Mesenteric fat pad (tissue), 1 donor: Measurements from ENCODE around the gene CFAP100. TPM values are rescaled to one million over a fixed set of nuclear protein-coding genes. Genes with fewer than 3 reads are reported as not detected.

ENCODE experiments used
- DNase-seq: peaks from one replicate; pipeline ENCODE4 v3.0.0-alpha.2; 2020; ENCODE audit warnings: low spot score
- long read RNA-seq: library from polyadenylated mRNA; unstranded; transcript quantifications from one replicate; pipeline ENCODE4 v2.0.0, GENCODE V29; 2020
- total RNA-seq: library from RNA; stranded (reverse); fragmentation: NEBNext Ultra II Directional; extraction: Animal tissue kit (Norgen Biotek cat#: 25700); gene quantifications from one replicate; pipeline ENCODE4 v1.2.1, GENCODE V29; 2021
- donor health status: DM: yes; HTN: yes; CAD: no.

The CFAP100 gene
- total RNA-seq = not detected
- long read RNA-seq, partial matches to known transcripts = 0 of 6 reads
- long read RNA-seq, other reads (novel, unspliced or antisense) = 6 of 6 reads

DNA sequence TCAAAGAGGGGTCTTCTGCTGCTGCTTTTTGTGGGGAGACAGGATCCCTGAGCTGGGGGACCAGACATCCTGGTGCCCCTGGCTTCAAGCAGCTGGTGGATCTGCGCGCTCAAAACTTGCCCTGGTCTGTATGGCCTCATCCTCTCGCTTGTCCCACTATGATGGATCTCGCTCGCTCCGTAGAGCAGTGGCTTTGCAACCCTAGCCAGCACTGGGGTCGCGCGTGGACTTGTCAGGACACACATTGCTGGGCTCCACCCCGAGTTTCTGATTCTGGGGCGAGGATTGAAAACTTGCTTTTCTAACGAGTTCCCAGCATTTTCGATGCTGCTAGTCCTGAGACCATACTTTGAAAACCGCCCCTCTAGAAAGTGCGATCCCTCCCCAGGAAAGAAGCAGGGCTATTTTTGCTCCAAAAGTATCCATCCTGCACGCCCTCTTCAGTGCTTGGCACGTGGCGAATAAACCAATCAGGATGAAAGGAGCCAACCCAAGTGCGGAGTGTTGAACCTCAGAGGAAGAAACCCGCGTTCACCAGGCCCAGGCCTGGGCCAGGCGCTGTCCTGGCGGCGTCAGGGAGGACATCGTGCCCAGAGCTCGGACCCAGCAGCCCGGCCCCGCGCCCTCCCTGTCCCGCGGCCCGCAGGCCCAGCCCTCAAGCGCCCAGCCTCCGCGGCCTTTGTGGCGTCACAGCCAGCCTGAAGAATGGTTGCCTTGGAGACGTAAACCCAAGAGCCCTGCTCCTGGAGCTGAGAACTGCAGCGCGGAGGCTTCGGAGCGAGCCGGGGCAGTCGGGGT lies at the start of gene CFAP100:
Gene CFAP100, plus strand, starts transcription at position 731 of the 798 bp plus-strand sequence. CDS start 1,092 bp downstream, outside the sequence.
- peak; percentile 81 for DNase-seq

DNA sequence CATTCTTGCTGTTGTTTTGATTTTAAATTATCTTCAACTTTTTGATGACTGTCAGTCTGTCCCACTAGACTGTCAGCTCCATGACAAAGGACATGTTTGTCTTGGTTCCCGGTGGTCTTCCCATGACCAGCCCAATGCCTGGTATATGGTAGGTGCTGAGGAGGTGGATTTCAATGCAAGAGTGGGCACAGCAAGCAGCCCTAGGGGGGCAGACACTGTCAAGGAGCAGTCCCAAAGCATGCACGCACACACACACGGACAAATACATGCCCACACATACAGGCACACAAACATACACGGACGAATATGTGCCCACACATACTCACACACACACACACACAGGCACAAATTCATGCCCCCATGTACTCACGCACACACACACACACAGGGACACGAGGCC lies 49.5 kb upstream of the CFAP100 start:
- DNase-seq = no peak

DNA sequence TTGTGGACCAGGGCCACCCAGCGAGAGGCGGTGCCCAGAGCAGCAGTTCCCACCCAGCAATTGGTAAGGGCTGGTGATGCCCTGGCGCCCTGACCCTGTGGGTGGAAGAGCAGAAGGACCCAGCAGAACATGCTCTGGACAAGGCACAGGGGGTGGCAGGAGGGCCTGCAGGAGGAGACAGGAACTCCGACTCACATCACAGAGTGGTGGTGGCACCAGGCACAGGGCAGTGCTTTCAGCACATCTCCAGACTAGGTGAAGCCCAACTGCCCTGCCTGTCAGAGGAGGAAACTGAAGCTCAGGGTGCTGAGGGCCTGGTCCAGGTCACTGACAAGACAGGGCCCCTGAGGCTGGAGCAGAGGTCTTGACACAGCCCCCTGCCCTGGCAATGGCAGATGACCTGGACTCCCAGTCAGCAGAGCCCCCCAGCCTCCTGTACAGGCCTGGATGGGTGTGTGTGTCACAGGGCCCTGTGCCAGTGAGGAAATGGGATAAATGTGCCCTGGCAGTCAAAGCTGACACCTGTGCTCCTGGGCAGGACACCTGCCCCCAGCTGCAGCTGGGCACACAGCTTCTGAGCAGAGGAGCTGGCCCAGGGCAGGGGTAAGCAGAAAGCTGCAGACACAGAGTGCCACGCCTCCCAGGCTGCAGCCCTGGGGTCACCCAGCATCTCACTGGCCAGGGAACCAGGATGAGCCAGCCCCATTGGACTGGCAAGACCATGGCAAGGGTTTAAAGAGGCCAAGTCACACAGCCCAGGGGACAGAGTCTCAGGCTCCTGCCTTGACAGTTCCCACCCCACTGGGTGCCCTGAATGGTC lies 48.9 kb upstream of the CFAP100 start:
- DNase-seq = peak; percentile 81

DNA sequence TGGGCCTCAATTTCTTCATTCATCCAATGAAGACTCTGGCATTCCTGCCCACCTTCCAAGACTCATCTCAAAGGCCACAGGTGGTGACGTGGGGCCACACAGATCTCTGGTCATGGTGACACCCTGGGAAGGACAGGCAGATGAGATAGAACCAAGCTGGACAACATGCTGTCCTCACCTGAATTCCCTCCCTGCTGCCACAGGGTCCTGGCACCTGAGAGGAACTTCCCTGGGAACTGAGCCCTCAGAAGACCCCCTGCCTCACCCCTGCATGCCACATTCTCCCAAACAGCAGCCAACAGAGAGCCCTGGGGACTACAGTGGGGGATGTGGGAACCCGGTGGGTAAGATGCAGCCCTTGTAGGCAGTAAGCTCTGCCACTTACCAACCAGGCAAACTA lies 48.2 kb upstream of the CFAP100 start:
- peak; percentile 45 for DNase-seq

DNA sequence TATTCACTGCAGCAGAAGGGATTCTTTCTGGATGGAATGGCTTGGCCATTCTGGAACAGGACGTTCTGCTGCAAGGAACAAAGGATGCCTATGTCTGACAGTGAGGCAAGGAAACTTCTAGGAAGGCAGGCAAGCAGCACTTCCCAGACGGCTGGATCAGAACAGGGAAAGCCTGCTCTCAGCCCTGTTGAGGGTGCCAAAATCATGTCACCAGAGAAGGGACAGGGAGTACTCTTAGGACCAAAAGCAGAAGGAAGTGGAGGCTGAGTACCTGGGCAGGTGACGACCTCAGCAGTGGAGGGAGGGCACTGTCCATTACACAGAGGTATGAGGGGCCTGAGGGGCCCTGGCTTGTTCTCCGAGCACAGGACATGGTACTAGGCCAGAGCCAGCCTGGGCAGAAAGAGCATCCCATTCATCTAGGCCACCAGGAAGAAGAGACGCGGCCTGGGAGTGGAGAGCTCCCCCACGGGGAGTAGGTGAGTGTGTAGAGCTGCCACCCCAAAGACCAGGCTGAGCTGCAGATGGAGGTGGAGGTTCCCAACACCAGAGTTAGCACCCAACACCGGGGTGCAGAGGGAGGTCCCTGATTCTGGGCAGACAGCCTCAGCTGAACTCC lies 47.1 kb upstream of the CFAP100 start:
- peak; percentile 75 for DNase-seq

DNA sequence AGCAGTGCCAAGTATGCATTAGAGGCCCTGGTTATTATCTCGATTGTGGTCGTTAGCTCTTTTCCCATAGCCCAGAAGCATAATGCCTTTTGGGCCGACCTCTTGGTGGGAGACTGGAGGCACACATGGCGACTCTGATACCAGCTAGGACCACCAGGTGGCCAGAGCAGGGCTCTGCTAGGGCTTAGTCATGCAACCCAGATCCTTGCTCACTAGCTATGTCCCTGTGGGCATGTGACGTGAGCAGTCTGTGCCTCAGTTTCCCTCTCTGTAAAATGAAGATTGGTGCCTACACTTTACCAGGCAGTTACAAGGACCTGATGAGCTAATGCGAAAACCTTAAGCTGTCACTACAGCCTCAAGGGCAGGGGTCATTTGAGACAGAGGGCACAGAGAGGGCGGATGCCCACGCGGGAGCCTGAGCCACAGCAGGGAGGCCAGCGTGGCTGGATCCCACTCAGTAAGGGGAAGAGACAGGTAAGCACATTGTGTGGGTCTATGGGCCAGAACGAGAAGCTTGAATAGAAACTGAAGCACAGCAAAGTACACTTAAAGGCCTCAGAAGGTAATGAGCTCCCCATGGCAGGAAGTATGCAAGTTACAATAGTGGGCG lies 46.3 kb upstream of the CFAP100 start:
- DNase-seq = peak; percentile 64

DNA sequence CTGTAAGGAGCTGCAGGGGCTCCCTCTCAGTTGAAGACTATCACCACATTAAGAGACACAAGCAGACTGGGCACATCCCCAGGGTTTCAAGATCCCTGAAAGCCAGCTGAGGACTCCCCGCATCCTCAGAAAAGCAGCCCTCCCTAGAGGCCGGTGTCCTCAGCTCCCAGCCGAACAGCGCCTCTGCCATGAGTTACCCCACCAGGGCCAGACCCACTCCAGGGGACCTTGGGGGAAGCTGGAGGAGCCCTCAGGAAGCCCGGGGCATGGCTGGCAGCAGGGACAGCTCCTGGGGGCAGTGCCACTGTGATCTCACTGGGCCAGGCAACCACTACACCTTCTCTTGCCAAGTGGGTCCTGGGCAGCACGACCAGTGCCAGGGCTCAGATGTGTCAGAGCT lies 45.6 kb upstream of the CFAP100 start:
- peak; percentile 69 for DNase-seq

DNA sequence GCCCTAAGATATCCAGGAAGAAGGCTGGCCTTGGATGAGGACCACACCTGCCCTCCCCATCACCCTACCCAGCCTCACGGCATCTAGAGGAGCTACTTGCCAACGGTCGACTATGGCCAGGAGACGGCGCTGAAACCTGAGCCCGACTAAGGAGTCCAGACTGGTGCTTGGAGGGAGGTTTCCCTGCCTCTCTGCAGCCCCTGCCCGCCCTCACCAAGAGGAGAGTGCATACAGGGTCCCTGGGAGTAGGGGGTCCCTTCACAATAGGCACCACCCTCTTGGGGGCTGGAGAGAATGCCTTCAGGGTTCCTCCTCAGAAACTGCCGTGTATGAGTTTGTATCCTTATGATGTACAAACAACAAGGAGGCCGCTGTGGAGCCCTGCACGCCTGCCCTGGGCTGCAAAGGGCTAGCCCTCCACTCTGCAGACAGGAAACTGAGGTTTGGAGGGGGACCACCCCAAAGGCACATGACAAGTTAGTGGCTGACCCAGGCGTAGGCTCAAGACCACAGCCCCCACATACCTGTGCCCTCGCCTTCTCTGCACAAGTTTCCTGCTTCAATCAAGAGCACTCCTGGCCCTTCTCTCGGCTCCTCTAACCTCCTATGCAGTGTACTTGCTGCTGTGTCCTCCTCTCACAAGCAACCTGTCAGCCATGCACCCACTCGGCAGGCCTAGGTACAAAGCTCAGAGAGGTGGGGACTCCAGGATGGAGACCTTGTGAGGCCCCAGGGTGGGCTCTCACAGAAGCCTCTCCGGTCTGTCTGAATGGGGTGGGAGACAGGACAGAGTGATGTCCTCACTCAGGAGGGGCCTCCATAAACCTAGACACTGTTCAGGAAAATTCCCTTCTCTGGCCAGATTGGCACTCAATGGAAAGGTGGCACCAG lies 44.9 kb upstream of the CFAP100 start:
- peak; percentile 88 for DNase-seq

DNA sequence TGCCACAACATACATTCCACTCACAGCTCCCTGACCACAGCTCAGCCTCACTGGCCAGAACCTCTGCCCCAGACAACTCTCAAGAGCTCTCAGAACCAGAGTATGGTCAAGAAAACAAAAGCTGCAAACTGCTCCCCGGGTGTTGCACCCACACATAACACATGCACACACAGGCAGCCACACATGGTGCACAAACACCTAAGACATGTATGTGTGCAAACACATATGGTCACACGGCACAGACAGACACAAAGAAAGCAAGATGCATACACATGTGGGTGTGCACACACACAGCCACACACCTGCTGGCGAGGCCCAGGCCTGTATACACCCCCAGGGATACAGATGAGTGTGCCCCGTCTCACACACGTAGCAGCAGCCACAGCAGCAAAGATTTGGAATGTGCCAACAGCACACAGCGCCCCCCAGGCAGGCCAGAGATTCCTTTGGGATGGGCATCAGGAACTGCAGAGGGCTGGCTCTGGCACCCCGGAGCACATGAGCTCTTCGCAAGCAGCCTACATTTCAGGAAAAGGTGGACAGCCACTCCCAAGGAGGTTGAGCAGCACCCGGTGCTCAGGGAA lies 44.1 kb upstream of the CFAP100 start:
- peak; percentile 88 for DNase-seq

DNA sequence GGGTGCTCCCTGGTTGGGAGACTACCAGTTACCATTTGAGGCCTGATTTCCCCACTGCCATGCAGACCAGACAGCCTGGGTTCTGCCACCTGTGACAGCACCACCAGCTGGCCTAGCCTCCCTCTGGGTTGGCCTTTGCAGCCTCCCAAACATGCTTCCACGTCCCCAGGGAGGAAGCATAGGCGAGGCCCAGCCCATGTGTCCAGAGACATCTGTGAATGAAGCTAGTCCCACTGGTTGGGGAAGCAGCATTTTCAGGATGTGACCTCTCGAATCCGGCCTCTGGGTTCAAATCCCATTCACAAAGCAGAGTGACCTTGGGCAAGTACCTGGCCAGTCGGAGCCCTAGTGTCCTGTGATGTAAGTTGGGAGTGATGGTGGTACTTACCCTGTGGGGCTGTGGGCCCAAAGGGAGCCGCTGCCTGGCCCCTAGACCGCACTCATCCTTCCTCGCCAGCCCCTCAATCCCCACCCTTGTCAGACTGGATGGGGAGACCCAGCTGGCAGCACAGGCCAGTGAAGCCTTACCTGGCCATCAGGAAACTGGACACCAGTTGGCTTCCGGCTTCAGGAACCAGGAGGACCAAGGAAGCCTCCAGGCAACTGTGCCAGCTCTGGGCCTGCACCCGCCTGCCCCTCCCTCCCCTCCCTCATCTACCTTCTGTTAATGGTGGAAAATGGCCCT lies 43.5 kb upstream of the CFAP100 start:
- DNase-seq = peak; percentile 81

DNA sequence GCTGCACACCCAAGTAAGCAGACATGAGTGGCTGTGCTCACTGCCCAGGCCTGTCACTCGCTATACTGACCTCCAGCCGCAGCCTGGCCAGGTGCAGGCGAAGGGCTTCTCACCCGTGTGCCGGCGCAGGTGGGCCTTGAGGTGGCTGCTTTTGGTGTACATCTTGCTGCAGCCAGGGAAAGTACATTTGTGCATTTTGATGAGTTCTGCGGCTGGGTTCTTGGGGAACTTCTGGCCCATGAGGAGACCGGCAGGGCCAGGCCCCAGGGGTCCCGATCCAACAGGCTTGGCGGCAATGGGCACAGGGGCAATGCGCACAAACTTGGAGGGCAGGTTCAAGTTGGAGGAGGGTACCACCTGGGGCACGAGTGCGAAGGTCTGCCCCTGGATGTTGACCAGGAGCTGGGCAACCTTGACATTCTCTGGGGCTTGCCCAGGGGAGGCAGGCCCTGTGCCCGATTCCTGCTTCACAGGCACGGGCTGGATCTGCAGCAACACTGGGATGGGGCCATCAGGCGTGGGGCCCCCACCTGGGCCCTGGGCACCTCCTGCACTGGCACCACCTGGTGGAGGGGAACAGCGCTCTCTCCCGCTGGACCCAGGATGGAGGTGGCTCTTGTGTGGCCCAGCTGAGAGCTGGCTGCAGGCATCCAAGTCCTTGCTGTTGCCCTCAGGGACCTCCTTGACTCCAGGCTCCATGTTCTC lies 42.8 kb upstream of the CFAP100 start:
- peak; percentile 84 for DNase-seq

DNA sequence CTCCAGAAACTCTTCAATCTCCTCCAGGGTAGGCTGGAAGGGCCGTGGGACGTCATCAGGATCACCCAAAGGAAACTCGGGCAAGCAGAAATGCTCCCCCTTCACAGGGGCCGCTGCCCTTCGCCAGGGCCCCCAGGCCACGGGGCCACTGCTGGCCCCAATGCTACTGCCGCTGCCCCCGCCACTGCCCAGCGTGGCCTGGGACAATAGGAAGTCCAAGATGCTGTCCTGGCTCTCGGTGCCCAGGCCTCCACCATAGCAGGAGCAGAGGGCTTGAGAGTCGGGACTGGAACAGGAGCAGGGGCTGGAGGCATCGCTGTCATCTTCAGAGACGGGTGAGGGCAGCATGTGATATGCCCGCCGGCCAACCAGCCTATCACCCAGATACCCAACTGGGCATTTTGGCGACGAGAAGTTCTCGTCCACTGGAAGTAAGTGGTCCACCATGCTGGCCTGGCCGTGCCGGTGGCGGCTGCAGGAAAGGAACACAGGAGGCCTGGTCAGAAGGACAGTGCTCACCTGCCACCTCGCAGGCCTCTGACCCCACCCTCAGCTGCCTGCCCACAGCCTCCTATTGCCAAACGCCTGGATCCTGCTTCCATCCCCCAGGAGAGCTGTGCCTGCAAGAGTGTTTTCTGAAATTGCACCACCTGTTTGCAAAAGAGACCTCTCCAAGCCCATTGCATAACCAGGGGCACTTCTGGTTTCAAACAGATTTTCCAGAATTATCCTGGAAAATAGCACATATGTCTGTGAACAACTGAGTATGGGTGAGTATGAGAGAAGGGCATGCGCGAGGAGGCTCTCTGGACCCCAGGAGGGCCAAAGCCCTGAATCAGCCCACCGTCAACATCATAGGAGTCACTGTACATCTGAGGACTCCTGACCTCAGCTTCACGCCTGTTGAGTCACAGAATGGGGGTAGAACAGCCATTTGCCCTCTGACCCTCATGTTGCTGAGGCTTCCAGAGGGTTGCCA lies 41.9 kb upstream of the CFAP100 start:
- DNase-seq = peak; percentile 86

DNA sequence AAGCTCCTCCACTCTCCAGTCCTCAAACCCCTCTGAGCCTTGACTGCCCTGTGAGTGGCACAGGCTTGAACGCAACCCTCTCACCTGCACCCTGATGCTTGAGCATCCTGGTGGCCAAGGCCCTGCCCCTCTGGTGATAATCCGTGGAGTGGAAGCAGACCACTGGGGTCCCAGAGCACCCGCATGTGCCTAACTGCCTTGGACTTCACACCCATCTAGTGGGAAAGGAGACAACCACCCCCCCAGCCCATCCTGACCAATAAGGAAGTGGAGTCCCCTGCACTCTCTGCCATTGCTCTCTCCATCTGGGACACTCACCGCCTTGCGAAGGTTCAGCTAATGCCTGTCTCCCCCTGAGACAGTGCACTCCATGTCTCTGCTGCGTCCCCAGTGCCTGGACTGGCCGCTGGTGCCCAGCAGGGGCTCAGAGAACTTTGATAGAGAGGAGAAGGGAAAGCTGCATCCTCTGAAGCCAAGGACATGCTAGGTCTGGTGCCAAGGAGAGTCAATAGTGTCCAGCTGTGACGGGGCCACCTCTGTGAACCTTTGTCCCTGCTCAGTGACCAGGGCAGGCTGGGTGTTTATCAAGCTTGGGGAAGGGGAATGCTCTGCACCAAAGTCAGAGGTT lies 40.9 kb upstream of the CFAP100 start:
- DNase-seq = no peak

DNA sequence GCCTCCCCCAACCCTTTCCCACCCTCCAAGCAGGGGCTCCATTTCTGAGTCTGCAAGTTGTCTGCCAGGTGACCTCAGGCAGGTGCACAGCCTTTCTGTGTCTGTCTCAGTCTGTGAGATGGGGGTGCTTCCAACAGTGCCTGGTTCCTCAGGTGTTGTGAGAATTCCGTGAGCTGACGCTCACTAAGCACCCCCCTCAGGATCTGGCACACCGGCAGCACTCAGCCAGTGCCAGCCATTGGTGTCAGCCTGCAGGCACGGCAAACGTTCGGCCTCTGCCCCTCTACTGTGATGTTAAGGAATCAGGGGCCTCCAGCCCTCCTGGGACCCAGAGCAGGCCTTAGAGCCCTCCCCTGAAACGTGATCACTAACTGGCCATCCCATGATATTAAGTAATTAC lies 39.9 kb upstream of the CFAP100 start:
- DNase-seq = no peak

DNA sequence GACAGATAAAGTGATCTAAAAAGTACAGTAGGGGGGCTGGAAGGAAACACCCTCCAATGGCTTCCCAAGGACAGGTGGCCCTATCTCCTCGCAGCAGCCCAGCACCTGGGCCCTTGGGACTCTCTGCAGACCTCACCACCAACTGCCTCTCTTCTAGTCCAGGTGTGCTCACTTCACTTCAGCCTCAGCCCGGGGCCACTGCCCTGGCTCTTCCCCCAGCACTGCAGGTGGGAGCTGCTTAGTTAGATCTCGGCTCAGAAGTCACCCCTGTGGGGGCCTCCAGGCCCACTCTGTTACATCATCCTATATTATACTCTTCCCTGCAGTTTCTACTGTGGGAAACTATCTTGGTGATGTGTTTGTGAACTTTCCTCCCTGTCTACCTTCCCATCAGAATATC lies 39.5 kb upstream of the CFAP100 start:
- no peak for DNase-seq

DNA sequence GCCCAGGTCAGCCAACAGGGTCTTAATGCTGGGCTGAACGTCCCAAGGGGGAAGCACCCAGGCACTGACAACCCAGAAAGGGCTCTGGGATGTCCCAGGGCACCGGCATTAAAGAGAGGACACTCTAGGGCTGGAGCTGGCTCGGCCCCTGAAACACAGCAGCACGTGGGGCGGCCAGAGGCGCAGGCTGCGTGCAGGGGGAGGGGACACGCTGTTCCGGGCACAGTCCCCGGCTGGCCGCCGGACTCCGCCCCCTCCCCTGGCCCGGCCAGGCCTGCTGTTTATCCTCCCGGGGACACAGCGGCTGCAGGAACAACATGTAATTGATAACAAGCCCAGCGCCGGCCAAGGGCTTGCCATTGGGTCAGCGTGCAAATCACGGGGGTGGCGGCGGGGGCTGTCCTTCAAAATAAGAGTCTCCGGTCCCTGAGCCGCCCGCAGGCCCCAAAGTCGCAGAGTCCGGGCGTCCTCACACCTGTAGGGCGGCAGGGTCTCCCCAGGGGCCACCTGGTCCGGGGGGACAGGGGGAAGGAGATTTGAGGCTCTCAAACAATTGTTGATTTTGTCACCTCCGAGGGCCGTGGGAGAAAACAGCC lies 38.8 kb upstream of the CFAP100 start:
- DNase-seq = peak; percentile 96
